Stimulated activated CD8-positive, alpha-beta memory T cell treated with anti-CD3 and anti-CD28 coated beads, Interleukin-7, amount 100 ng/mL, for 24 hours (primary cell): ENCODE results near the gene MAGEB6B.
"Not testable (repeated sequence)": the region's sequence is repeated elsewhere in the genome, so short reads cannot be mapped to it uniquely, and the experiment has no call there.

Experiments
- DNase-seq: peaks from one replicate; pipeline ENCODE4 v3.0.0-alpha.2; 2020; ENCODE audit warnings: low read depth

MAGEB6B gene

GRCh38 chrX:26160301-26160700 is at the start of gene MAGEB6B:
Gene MAGEB6B (plus strand): TSS chrX:26160601. CDS start chrX:26160601, 0 bp downstream.
- DNase-seq = no peak

GRCh38 chrX:26138274-26138673 is 22.1 kb upstream of the MAGEB6B start, which contains the start of gene MAGEB18:
Gene MAGEB18 (plus strand): TSS chrX:26138343. CDS start chrX:26138986, 643 bp downstream.
- DNase-seq = no peak

GRCh38 chrX:26146024-26146423 is 14.4 kb upstream of the MAGEB6B start:
- DNase-seq = no peak

- DNase-seq = no peak
Measured at GRCh38 chrX:26192204-26192603, 31.8 kb downstream of the MAGEB6B start, which contains the start of gene MAGEB6. Gene MAGEB6 (plus strand): TSS chrX:26192440. CDS start chrX:26193847, 1,407 bp downstream.

- no peak for DNase-seq
Measured at GRCh38 chrX:26203561-26203960, 43.2 kb downstream of the MAGEB6B start.

- DNase-seq = not testable (repeated sequence)
Measured at GRCh38 chrX:26204717-26205116, 44.3 kb downstream of the MAGEB6B start.

GRCh38 chrX:26208012-26208411 is 47.6 kb downstream of the MAGEB6B start:
- DNase-seq = no peak
